HepG2 (cell line): Measurements from ENCODE around the gene EEF1A1. TPM values are rescaled to one million over a fixed set of nuclear protein-coding genes. Genes with fewer than 3 reads are reported as not detected.

Experiments used
- BRD4 ChIP-seq: sonication (generic); formaldehyde crosslinking; IDR thresholded peaks from 2 replicates; pipeline ENCODE4 v1.4.0; 2020; ENCODE audit warnings: missing genetic modification reagents
- CREM ChIP-seq, 2 experiments: sonication (generic) in 1 of 2; formaldehyde crosslinking in 1 of 2; IDR thresholded peaks; 2 replicates each; pipeline versions ENCODE4 v1.4.0 to v1.6.1; 2016 to 2020; ENCODE audit warnings: antibody characterized with exemption in 1 of 2, mild to moderate bottlenecking in 1 of 2, missing genetic modification reagents in 1 of 2
- GLI4 ChIP-seq: sonication (generic); formaldehyde crosslinking; IDR thresholded peaks from 2 replicates; pipeline ENCODE4 v1.5.1; 2020; ENCODE audit warnings: missing genetic modification reagents, mild to moderate bottlenecking, moderate library complexity, borderline replicate concordance
- U2AF2 ChIP-seq: fragments of 200-400 bp; formaldehyde crosslinking; IDR thresholded peaks from 2 replicates; pipeline ENCODE4 v1.6.1; 2017; ENCODE audit warnings: low read depth, mild to moderate bottlenecking, low read length
- ZIK1 ChIP-seq: sonication (generic); formaldehyde crosslinking; IDR thresholded peaks from 2 replicates; pipeline ENCODE4 v1.5.0; 2020; ENCODE audit warnings: mild to moderate bottlenecking, low read depth, missing genetic modification reagents, borderline replicate concordance
- ZNF12 ChIP-seq: sonication (generic); formaldehyde crosslinking; IDR thresholded peaks from 2 replicates; pipeline ENCODE4 v1.5.0; 2020; ENCODE audit warnings: missing genetic modification reagents
- ZNF530 ChIP-seq: sonication (generic); formaldehyde crosslinking; IDR thresholded peaks from 2 replicates; pipeline ENCODE4 v1.5.0; 2020; ENCODE audit warnings: low read depth, mild to moderate bottlenecking, missing genetic modification reagents
- polyA plus RNA-seq, 8 experiments: library from polyadenylated mRNA; depleted of rRNA in 3 of 8; stranded (reverse) in 7 of 8; unstranded in 1 of 8; fragments of >200 nt; fragmentation: Illumina TruSeq in 4 of 8; extraction: Trizol in 4 of 8; gene quantifications; 2 replicates each; pipeline versions ENCODE4 v1.2.1 to v1.2.3, GENCODE V29; 2011 to 2016; ENCODE audit warnings: low read depth in 4 of 8, missing spikeins in 1 of 8, mixed read lengths in 1 of 8; ENCODE audit not compliant: insufficient read depth in 1 of 8
- total RNA-seq, 5 experiments: library from RNA; depleted of rRNA; stranded (reverse); fragments of >200 nt; fragmentation: Illumina TruSeq; extraction: Trizol; gene quantifications; 2 replicates each; pipeline ENCODE4 v1.2.3, GENCODE V29; 2016; ENCODE audit warnings: low read depth in 1 of 5
- TF ChIP-seq, protein P1 (sequence below): sonication (generic); formaldehyde crosslinking; IDR thresholded peaks from 2 replicates; pipeline ENCODE4 v1.4.0; 2020; ENCODE audit warnings: mild to moderate bottlenecking, missing genetic modification reagents, borderline replicate concordance
- TF ChIP-seq, protein P2 (sequence below): sonication (generic); formaldehyde crosslinking; conservative IDR thresholded peaks from 2 replicates; pipeline ENCODE4 v1.4.0; 2020; ENCODE audit warnings: missing genetic modification reagents
- TF ChIP-seq, protein P3 (sequence below): fragments of 450-650 bp; IDR thresholded peaks from 2 replicates; pipeline ENCODE4 v1.6.1; 2017; ENCODE audit warnings: mild to moderate bottlenecking
- TF ChIP-seq, protein P4 (sequence below): sonication (generic); formaldehyde crosslinking; IDR thresholded peaks from 2 replicates; pipeline ENCODE4 v1.8.1; 2023; ENCODE audit warnings: mild to moderate bottlenecking, missing genetic modification reagents
- TF ChIP-seq, protein P5 (sequence below): sonication (generic); formaldehyde crosslinking; IDR thresholded peaks from 2 replicates; pipeline ENCODE4 v1.5.0; 2020; ENCODE audit warnings: missing genetic modification reagents, mild to moderate bottlenecking, borderline replicate concordance

The EEF1A1 gene
- total and polyA plus RNA-seq, 2 of the 13 experiments (the other 11 are each of a cell fraction or from before 2014, with no cell fraction given) = 13,726 to 17,172 TPM

DNA sequence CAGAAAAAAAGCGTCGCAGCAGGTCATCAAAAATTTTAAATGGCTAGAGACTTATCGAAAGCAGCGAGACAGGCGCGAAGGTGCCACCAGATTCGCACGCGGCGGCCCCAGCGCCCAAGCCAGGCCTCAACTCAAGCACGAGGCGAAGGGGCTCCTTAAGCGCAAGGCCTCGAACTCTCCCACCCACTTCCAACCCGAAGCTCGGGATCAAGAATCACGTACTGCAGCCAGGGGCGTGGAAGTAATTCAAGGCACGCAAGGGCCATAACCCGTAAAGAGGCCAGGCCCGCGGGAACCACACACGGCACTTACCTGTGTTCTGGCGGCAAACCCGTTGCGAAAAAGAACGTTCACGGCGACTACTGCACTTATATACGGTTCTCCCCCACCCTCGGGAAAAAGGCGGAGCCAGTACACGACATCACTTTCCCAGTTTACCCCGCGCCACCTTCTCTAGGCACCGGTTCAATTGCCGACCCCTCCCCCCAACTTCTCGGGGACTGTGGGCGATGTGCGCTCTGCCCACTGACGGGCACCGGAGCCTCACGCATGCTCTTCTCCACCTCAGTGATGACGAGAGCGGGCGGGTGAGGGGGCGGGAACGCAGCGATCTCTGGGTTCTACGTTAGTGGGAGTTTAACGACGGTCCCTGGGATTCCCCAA, at the start of gene EEF1A1 (continued):
- TF ChIP-seq, protein P1, sequence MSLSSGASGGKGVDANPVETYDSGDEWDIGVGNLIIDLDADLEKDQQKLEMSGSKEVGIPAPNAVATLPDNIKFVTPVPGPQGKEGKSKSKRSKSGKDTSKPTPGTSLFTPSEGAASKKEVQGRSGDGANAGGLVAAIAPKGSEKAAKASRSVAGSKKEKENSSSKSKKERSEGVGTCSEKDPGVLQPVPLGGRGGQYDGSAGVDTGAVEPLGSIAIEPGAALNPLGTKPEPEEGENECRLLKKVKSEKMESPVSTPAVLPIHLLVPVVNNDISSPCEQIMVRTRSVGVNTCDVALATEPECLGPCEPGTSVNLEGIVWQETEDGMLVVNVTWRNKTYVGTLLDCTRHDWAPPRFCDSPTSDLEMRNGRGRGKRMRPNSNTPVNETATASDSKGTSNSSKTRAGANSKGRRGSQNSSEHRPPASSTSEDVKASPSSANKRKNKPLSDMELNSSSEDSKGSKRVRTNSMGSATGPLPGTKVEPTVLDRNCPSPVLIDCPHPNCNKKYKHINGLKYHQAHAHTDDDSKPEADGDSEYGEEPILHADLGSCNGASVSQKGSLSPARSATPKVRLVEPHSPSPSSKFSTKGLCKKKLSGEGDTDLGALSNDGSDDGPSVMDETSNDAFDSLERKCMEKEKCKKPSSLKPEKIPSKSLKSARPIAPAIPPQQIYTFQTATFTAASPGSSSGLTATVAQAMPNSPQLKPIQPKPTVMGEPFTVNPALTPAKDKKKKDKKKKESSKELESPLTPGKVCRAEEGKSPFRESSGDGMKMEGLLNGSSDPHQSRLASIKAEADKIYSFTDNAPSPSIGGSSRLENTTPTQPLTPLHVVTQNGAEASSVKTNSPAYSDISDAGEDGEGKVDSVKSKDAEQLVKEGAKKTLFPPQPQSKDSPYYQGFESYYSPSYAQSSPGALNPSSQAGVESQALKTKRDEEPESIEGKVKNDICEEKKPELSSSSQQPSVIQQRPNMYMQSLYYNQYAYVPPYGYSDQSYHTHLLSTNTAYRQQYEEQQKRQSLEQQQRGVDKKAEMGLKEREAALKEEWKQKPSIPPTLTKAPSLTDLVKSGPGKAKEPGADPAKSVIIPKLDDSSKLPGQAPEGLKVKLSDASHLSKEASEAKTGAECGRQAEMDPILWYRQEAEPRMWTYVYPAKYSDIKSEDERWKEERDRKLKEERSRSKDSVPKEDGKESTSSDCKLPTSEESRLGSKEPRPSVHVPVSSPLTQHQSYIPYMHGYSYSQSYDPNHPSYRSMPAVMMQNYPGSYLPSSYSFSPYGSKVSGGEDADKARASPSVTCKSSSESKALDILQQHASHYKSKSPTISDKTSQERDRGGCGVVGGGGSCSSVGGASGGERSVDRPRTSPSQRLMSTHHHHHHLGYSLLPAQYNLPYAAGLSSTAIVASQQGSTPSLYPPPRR (CRISPR knock-in tag) = no peak; the same call in 1 of the 2 replicates
- TF ChIP-seq, protein P2, sequence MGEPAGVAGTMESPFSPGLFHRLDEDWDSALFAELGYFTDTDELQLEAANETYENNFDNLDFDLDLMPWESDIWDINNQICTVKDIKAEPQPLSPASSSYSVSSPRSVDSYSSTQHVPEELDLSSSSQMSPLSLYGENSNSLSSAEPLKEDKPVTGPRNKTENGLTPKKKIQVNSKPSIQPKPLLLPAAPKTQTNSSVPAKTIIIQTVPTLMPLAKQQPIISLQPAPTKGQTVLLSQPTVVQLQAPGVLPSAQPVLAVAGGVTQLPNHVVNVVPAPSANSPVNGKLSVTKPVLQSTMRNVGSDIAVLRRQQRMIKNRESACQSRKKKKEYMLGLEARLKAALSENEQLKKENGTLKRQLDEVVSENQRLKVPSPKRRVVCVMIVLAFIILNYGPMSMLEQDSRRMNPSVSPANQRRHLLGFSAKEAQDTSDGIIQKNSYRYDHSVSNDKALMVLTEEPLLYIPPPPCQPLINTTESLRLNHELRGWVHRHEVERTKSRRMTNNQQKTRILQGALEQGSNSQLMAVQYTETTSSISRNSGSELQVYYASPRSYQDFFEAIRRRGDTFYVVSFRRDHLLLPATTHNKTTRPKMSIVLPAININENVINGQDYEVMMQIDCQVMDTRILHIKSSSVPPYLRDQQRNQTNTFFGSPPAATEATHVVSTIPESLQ (CRISPR knock-in tag) = peak; percentile 21; the same call in 1 of the 2 replicates
- TF ChIP-seq ZIK1 (CRISPR knock-in tag) (0 out of 2 replicates have a peak, but pooled peaks have one; percentile 26), ZNF12 (CRISPR knock-in tag) (no peak), BRD4 (CRISPR knock-in tag) (peak; percentile 87; the same call in 1 of the 2 replicates), U2AF2 (0 out of 2 replicates have a peak, but pooled peaks have one; percentile 15), ZNF530 (peak; percentile 79; the same call in 1 of the 2 replicates), GLI4 (no peak), CREM (IDR thresholded peaks at IDR 0.05) (peak; percentile 92), CREM (CRISPR knock-in tag; IDR thresholded peaks at IDR 0.05) (no peak; the same call in 1 of the 2 replicates)
- TF ChIP-seq, protein P3, sequence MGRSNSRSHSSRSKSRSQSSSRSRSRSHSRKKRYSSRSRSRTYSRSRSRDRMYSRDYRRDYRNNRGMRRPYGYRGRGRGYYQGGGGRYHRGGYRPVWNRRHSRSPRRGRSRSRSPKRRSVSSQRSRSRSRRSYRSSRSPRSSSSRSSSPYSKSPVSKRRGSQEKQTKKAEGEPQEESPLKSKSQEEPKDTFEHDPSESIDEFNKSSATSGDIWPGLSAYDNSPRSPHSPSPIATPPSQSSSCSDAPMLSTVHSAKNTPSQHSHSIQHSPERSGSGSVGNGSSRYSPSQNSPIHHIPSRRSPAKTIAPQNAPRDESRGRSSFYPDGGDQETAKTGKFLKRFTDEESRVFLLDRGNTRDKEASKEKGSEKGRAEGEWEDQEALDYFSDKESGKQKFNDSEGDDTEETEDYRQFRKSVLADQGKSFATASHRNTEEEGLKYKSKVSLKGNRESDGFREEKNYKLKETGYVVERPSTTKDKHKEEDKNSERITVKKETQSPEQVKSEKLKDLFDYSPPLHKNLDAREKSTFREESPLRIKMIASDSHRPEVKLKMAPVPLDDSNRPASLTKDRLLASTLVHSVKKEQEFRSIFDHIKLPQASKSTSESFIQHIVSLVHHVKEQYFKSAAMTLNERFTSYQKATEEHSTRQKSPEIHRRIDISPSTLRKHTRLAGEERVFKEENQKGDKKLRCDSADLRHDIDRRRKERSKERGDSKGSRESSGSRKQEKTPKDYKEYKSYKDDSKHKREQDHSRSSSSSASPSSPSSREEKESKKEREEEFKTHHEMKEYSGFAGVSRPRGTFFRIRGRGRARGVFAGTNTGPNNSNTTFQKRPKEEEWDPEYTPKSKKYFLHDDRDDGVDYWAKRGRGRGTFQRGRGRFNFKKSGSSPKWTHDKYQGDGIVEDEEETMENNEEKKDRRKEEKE = no peak
- TF ChIP-seq, protein P4, sequence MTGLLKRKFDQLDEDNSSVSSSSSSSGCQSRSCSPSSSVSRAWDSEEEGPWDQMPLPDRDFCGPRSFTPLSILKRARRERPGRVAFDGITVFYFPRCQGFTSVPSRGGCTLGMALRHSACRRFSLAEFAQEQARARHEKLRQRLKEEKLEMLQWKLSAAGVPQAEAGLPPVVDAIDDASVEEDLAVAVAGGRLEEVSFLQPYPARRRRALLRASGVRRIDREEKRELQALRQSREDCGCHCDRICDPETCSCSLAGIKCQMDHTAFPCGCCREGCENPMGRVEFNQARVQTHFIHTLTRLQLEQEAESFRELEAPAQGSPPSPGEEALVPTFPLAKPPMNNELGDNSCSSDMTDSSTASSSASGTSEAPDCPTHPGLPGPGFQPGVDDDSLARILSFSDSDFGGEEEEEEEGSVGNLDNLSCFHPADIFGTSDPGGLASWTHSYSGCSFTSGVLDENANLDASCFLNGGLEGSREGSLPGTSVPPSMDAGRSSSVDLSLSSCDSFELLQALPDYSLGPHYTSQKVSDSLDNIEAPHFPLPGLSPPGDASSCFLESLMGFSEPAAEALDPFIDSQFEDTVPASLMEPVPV (CRISPR knock-in tag) = no peak; the same call in 1 of the 2 replicates
- TF ChIP-seq, protein P5, sequence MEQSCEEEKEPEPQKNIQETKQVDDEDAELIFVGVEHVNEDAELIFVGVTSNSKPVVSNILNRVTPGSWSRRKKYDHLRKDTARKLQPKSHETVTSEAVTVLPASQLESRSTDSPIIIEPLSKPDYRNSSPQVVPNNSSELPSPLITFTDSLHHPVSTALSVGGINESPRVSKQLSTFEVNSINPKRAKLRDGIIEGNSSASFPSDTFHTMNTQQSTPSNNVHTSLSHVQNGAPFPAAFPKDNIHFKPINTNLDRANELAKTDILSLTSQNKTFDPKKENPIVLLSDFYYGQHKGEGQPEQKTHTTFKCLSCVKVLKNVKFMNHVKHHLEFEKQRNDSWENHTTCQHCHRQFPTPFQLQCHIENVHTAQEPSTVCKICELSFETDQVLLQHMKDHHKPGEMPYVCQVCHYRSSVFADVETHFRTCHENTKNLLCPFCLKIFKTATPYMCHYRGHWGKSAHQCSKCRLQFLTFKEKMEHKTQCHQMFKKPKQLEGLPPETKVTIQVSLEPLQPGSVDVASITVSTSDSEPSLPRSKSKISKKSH (CRISPR knock-in tag) = no peak
